Neural cell (in vitro differentiated cells): ENCODE results near the gene H1-8. TPM values are rescaled to one million over a fixed set of nuclear protein-coding genes. Genes with fewer than 3 reads are reported as not detected.

ENCODE experiments used
- H2AFZ ChIP-seq: fragments of 200-600, 300-800 bp; sonication (generic), shearing (Covaris generic); 2 replicates; pipeline ENCODE4 v1.6.0; 2014; ENCODE audit warnings: low read depth, mild to moderate bottlenecking, antibody characterized with exemption, low read length, moderate library complexity
- H3F3A ChIP-seq: fragments of 200-600 bp; shearing (Covaris generic); 2 replicates; pipeline ENCODE4 v1.6.1; 2016; ENCODE audit warnings: mild to moderate bottlenecking, moderate library complexity, mixed read lengths, antibody characterized with exemption, low read length; ENCODE audit not compliant: insufficient read depth, poor library complexity, severe bottlenecking
- H3K27ac ChIP-seq: fragments of 200-600, 300-800 bp; sonication (generic), shearing (Covaris generic); 2 replicates; pipeline ENCODE4 v1.5.1; 2014; ENCODE audit warnings: mild to moderate bottlenecking, low read length, moderate library complexity
- H3K27me3 ChIP-seq: fragments of 300-800, 200-600 bp; sonication (generic), shearing (Covaris generic); 2 replicates; pipeline ENCODE4 v1.6.0; 2014; ENCODE audit warnings: mild to moderate bottlenecking, low read depth, low read length, moderate library complexity; ENCODE audit not compliant: insufficient read depth
- H3K36me3 ChIP-seq: fragments of 300-800, 200-600 bp; sonication (generic), shearing (Covaris generic); 2 replicates; pipeline ENCODE4 v1.5.1; 2014; ENCODE audit warnings: mild to moderate bottlenecking, antibody characterized with exemption, low read length, moderate library complexity; ENCODE audit not compliant: insufficient read depth
- H3K4me2 ChIP-seq: fragments of 300-800, 200-600 bp; sonication (generic), shearing (Covaris generic); 2 replicates; pipeline ENCODE4 v1.6.0; 2014; ENCODE audit warnings: mild to moderate bottlenecking, low read length
- H3K4me3 ChIP-seq: fragments of 300-800, 200-600 bp; sonication (generic), shearing (Covaris generic); 2 replicates; pipeline ENCODE4 v1.5.1; 2014; ENCODE audit warnings: mild to moderate bottlenecking, low read length, moderate library complexity
- H3K79me2 ChIP-seq: fragments of 200-600 bp; shearing (Covaris generic); replicated peaks from 2 replicates; pipeline ENCODE4 v1.6.0; 2014; ENCODE audit warnings: mild to moderate bottlenecking, low read length, moderate library complexity; ENCODE audit not compliant: insufficient read depth
- H3K9ac ChIP-seq: fragments of 300-800, 200-600 bp; sonication (generic), shearing (Covaris generic); 2 replicates; pipeline ENCODE4 v1.6.1; 2016; ENCODE audit warnings: mild to moderate bottlenecking, low read length, mixed read lengths
- H3K9me2 ChIP-seq: fragments of 200-600 bp; shearing (Covaris generic); 2 replicates; pipeline ENCODE4 v1.6.1; 2016; ENCODE audit warnings: mild to moderate bottlenecking, low read length, mixed read lengths; ENCODE audit not compliant: insufficient read depth
- H3K9me3 ChIP-seq: fragments of 200-600, 300-800 bp; sonication (generic), shearing (Covaris generic); 2 replicates; pipeline ENCODE4 v1.6.1; 2016; ENCODE audit warnings: mild to moderate bottlenecking, mixed run types, low read length, moderate library complexity, mixed read lengths
- H4K20me1 ChIP-seq: fragments of 200-600 bp; shearing (Covaris generic); 2 replicates; pipeline ENCODE4 v1.6.1; 2016; ENCODE audit warnings: mild to moderate bottlenecking, mixed run types; ENCODE audit not compliant: insufficient read depth
- CTCF ChIP-seq: fragments of 450-650 bp; IDR thresholded peaks from 2 replicates; pipeline ENCODE4 v1.5.1; 2014; ENCODE audit warnings: antibody characterized with exemption, mild to moderate bottlenecking, moderate library complexity; ENCODE audit not compliant: poor library complexity, severe bottlenecking
- EP300 ChIP-seq: fragments of 450-650 bp; conservative IDR thresholded peaks from 2 replicates; pipeline ENCODE4 v1.6.1; 2014; ENCODE audit warnings: antibody characterized with exemption, mild to moderate bottlenecking, moderate library complexity; ENCODE audit not compliant: poor library complexity, severe bottlenecking
- EZH2 ChIP-seq: fragments of 200-600, 300-800 bp; shearing (Covaris generic), sonication (generic); IDR thresholded peaks from 2 replicates; pipeline ENCODE4 v1.6.1; 2014; ENCODE audit warnings: antibody characterized with exemption, low read length, borderline replicate concordance, mild to moderate bottlenecking; ENCODE audit not compliant: insufficient read depth, poor library complexity, severe bottlenecking
- MXI1 ChIP-seq: fragments of 450-650 bp; conservative IDR thresholded peaks from 2 replicates; pipeline ENCODE4 v1.6.1; 2014; ENCODE audit warnings: antibody characterized with exemption, mild to moderate bottlenecking; ENCODE audit not compliant: poor library complexity, severe bottlenecking
- POLR2AphosphoS5 ChIP-seq: IDR thresholded peaks from 2 replicates; pipeline ENCODE4 v1.6.1; 2012
- RAD21 ChIP-seq: fragments of 450-650 bp; conservative IDR thresholded peaks from 2 replicates; pipeline ENCODE4 v1.6.1; 2014; ENCODE audit warnings: antibody characterized with exemption, mild to moderate bottlenecking, moderate library complexity
- REST ChIP-seq: IDR thresholded peaks from 2 replicates; pipeline ENCODE4 v1.6.1; 2012; ENCODE audit warnings: borderline replicate concordance
- SMC3 ChIP-seq: fragments of 450-650 bp; conservative IDR thresholded peaks from 2 replicates; pipeline ENCODE4 v1.6.1; 2014; ENCODE audit warnings: antibody characterized with exemption, mild to moderate bottlenecking, moderate library complexity; ENCODE audit not compliant: poor library complexity
- TAF1 ChIP-seq: IDR thresholded peaks from 2 replicates; pipeline ENCODE4 v1.6.1; 2012; ENCODE audit warnings: low read depth
- polyA plus RNA-seq: library from polyadenylated mRNA; depleted of rRNA; stranded (reverse); fragments of >200 nt; gene quantifications from 2 replicates; pipeline ENCODE4 v1.2.3, GENCODE V29; 2014

Gene H1-8
- polyA plus RNA-seq, 1 donor from 2014 or later, result not detected

GRCh38 chr3:129512595-129512994, 30.4 kb upstream of the H1-8 start:
- TF ChIP-seq EP300 (no peak), REST (no peak), CTCF (no peak), POLR2AphosphoS5 (no peak), EZH2 (no peak), TAF1 (no peak), MXI1 (no peak), SMC3 (no peak), RAD21 (no peak)
- Histone ChIP-seq H3K4me2 (no peak overlapping the region), H3K9ac (no peak overlapping the region), H3K4me3 (no peak overlapping the region), H3K27me3 (no peaks in the 10 kb centered on the region), H3F3A (no peaks in the 10 kb centered on the region), H4K20me1 (no peaks in the 10 kb centered on the region), H3K36me3 (no peaks in the 10 kb centered on the region), H3K9me3 (no peaks in the 10 kb centered on the region), H3K79me2 (no peaks in the 10 kb centered on the region), H2AFZ (no peak overlapping the region), H3K9me2 (no peaks in the 10 kb centered on the region), H3K27ac (no peak overlapping the region)

DNA sequence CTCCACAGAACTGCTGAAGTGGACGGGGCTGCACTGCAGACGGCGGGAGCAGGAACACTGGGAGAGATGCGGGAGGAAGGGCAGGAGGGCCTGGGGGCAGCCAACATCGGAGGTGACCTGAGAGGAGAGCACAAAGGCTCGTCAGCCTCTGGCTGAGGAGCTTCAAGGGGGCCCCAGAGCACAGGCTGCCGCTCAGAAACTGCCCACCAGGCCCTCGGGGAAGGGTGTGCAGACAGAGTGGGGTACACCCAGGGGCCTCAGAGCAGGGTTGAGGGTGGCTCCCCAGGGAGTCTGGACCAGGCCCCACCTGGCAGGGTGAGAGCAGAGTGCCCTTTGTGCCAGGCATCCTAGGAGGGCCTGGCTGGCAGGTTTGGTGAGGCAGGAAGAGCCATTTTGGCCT, 29.3 kb upstream of the H1-8 start:
- H3K4me2 ChIP-seq, result no peak overlapping the region
- H4K20me1 ChIP-seq, result no peaks in the 10 kb centered on the region
- H2AFZ ChIP-seq, result no peak overlapping the region
- H3K27me3 ChIP-seq, result no peaks in the 10 kb centered on the region
- no peaks in the 10 kb centered on the region for H3F3A ChIP-seq
- H3K79me2 ChIP-seq, result no peaks in the 10 kb centered on the region
- TF ChIP-seq RAD21, result no peak
- TF ChIP-seq REST, result no peak
- no peak for TF ChIP-seq SMC3
- no peak for TF ChIP-seq TAF1
- no peak for TF ChIP-seq EZH2
- TF ChIP-seq EP300, result no peak
- TF ChIP-seq POLR2AphosphoS5, result no peak
- TF ChIP-seq CTCF, result no peak
- no peak for TF ChIP-seq MXI1
- H3K9me3 ChIP-seq, result no peaks in the 10 kb centered on the region
- no peaks in the 10 kb centered on the region for H3K9me2 ChIP-seq
- H3K27ac ChIP-seq, result no peak overlapping the region
- no peak overlapping the region for H3K9ac ChIP-seq
- no peak overlapping the region for H3K4me3 ChIP-seq
- H3K36me3 ChIP-seq, result no peaks in the 10 kb centered on the region
